K562 (cell line): Measurements from ENCODE around the gene IGF2R. TPM values are rescaled to one million over a fixed set of nuclear protein-coding genes. Genes with fewer than 3 reads are reported as not detected.

Experiments used
- FOXA3 ChIP-seq, 2 experiments: fragments of 450-650 bp in 1 of 2; sonication (generic) in 1 of 2; formaldehyde crosslinking; IDR thresholded peaks in 1 of 2; conservative IDR thresholded peaks in 1 of 2; 2 replicates each; pipeline versions ENCODE4 v1.4.0 to v1.8.0; 2020 to 2022; ENCODE audit warnings: mild to moderate bottlenecking in 2 of 2, missing genetic modification reagents in 1 of 2
- IRF1 ChIP-seq: sonication (generic); formaldehyde crosslinking; IDR thresholded peaks from 2 replicates; pipeline ENCODE4 v1.8.0; 2022; ENCODE audit warnings: missing genetic modification reagents, mild to moderate bottlenecking, borderline replicate concordance
- MAFF ChIP-seq: IDR thresholded peaks from 2 replicates; pipeline ENCODE4 v1.6.1; 2012; ENCODE audit warnings: low read length, improper control_type of control experiment
- NFRKB ChIP-seq: fragments of 450-650 bp; IDR thresholded peaks from 2 replicates; pipeline ENCODE4 v1.6.1; 2016; ENCODE audit warnings: low read depth
- PKNOX1 ChIP-seq: fragments of 450-650 bp; IDR thresholded peaks from 2 replicates; pipeline ENCODE4 v1.6.1; 2016
- ZHX1 ChIP-seq: fragments of 150-350 bp; conservative IDR thresholded peaks from 2 replicates; pipeline ENCODE4 v1.6.1; 2014; ENCODE audit warnings: low read length
- ZNF12 ChIP-seq: sonication (generic); formaldehyde crosslinking; IDR thresholded peaks from 2 replicates; pipeline ENCODE4 v1.4.0; 2020; ENCODE audit warnings: mild to moderate bottlenecking, missing genetic modification reagents
- ZNF232 ChIP-seq: sonication (generic); formaldehyde crosslinking; IDR thresholded peaks from 2 replicates; pipeline ENCODE4 v1.8.0; 2022; ENCODE audit warnings: mild to moderate bottlenecking, missing genetic modification reagents
- ZNF282 ChIP-seq: sonication (generic); formaldehyde crosslinking; IDR thresholded peaks from 2 replicates; pipeline ENCODE4 v1.8.1; 2023; ENCODE audit warnings: missing genetic modification reagents
- ZNF324 ChIP-seq: fragments of 250-450 bp; sonication (Bioruptor Pico); IDR thresholded peaks from 2 replicates; pipeline ENCODE4 v1.4.0; 2020; ENCODE audit warnings: mild to moderate bottlenecking
- ZNF436 ChIP-seq: fragments of 250-450, 450-650 bp; sonication (Bioruptor Pico); formaldehyde crosslinking; IDR thresholded peaks from 2 replicates; pipeline ENCODE4 v1.7.0; 2020; ENCODE audit warnings: mild to moderate bottlenecking
- polyA plus RNA-seq, 8 experiments: library from polyadenylated mRNA; depleted of rRNA in 4 of 8; stranded (reverse) in 5 of 8; unstranded in 3 of 8; fragments of >200 nt; fragmentation: Nextera tagmentation in 2 of 8; fragmentation: Illumina TruSeq in 1 of 8; extraction: Ambion mirVana in 2 of 8; extraction: Trizol in 1 of 8; gene quantifications; 2 replicates each; pipeline versions ENCODE4 v1.2.1 to v1.2.3, GENCODE V29; 2011 to 2014; ENCODE audit warnings: inconsistent platforms in 1 of 8, missing spikeins in 1 of 8
- total RNA-seq, 7 experiments: library from RNA; depleted of rRNA in 6 of 7; stranded (reverse); fragments of >200 nt in 6 of 7; fragmentation: Illumina TruSeq in 2 of 7; extraction: Trizol in 2 of 7; gene quantifications; 2 replicates each; pipeline versions ENCODE4 v1.2.1 to v1.2.3, GENCODE V29; 2011 to 2021; ENCODE audit warnings: low replicate concordance in 1 of 7
- TF ChIP-seq, protein P1 (sequence below): sonication (generic); formaldehyde crosslinking; IDR thresholded peaks from 2 replicates; pipeline ENCODE4 v1.8.0; 2022; ENCODE audit warnings: mild to moderate bottlenecking, missing genetic modification reagents
- TF ChIP-seq, protein P2 (sequence below): sonication (generic); formaldehyde crosslinking; IDR thresholded peaks from 2 replicates; pipeline ENCODE4 v1.8.1; 2023; ENCODE audit warnings: mild to moderate bottlenecking, missing genetic modification reagents
- TF ChIP-seq, protein P3 (sequence below), 3 experiments: fragments of 200-800 bp in 1 of 3; fragments of 250-450 bp in 1 of 3; fragments of 450-650 bp in 1 of 3; sonication (Bioruptor Pico) in 1 of 3; sonication (Bioruptor generic) in 1 of 3; formaldehyde crosslinking in 1 of 3; IDR thresholded peaks; 2 replicates each; pipeline versions ENCODE4 v1.6.1 to v1.8.0; 2016 to 2022; ENCODE audit warnings: mild to moderate bottlenecking in 2 of 3, missing genetic modification characterization in 2 of 3, missing compliant biosample characterization in 1 of 3, moderate library complexity in 1 of 3
- TF ChIP-seq, protein P4 (sequence below): fragments of 450-650 bp; IDR thresholded peaks from 2 replicates; pipeline ENCODE4 v1.6.1; 2017; ENCODE audit warnings: mild to moderate bottlenecking, moderate library complexity

Gene IGF2R
- total and polyA plus RNA-seq, 9 of the 15 experiments (the other 6 are each of a cell fraction or from before 2014, with no cell fraction given) = 3.5 to 92.3 (median 34.5) TPM

DNA sequence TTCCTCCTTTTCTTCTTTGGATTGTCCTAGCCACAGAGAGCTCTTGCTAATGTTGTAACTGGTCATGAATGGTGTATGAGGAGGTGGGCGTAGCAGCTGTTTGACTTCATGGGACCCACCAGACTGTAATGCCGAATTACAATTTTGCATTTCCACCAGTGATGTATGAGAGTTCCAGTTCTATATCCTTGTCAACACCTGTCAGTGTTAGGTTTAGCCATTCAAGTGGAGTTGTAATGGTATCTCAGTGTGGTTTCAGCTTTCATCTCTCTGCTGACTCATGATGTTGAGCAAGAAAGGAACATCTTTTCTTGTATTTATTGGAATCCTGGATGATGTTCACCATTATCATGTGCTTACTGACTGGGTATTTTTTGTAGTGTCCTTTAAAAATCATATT is 5.1 kb downstream of the IGF2R start (continued):
- no peak for TF ChIP-seq ZNF324 (CRISPR knock-in tag)
- TF ChIP-seq PKNOX1 = peak; percentile 90
- TF ChIP-seq, protein P1, sequence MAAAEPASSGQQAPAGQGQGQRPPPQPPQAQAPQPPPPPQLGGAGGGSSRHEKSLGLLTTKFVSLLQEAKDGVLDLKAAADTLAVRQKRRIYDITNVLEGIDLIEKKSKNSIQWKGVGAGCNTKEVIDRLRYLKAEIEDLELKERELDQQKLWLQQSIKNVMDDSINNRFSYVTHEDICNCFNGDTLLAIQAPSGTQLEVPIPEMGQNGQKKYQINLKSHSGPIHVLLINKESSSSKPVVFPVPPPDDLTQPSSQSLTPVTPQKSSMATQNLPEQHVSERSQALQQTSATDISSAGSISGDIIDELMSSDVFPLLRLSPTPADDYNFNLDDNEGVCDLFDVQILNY (CRISPR knock-in tag) = no peak
- TF ChIP-seq MAFF = peak; percentile 95
- TF ChIP-seq ZNF282 (CRISPR knock-in tag) = no peak
- TF ChIP-seq FOXA3 (CRISPR knock-in tag; conservative IDR thresholded peaks at IDR 0.05 in 1 of 2, IDR thresholded peaks at IDR 0.05 in 1 of 2) = no peak
- TF ChIP-seq, protein P2, sequence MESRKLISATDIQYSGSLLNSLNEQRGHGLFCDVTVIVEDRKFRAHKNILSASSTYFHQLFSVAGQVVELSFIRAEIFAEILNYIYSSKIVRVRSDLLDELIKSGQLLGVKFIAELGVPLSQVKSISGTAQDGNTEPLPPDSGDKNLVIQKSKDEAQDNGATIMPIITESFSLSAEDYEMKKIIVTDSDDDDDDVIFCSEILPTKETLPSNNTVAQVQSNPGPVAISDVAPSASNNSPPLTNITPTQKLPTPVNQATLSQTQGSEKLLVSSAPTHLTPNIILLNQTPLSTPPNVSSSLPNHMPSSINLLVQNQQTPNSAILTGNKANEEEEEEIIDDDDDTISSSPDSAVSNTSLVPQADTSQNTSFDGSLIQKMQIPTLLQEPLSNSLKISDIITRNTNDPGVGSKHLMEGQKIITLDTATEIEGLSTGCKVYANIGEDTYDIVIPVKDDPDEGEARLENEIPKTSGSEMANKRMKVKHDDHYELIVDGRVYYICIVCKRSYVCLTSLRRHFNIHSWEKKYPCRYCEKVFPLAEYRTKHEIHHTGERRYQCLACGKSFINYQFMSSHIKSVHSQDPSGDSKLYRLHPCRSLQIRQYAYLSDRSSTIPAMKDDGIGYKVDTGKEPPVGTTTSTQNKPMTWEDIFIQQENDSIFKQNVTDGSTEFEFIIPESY (CRISPR knock-in tag) = no peak
- TF ChIP-seq ZNF232 (CRISPR knock-in tag) = no peak
- TF ChIP-seq ZHX1 = no peak
- TF ChIP-seq, protein P3, sequence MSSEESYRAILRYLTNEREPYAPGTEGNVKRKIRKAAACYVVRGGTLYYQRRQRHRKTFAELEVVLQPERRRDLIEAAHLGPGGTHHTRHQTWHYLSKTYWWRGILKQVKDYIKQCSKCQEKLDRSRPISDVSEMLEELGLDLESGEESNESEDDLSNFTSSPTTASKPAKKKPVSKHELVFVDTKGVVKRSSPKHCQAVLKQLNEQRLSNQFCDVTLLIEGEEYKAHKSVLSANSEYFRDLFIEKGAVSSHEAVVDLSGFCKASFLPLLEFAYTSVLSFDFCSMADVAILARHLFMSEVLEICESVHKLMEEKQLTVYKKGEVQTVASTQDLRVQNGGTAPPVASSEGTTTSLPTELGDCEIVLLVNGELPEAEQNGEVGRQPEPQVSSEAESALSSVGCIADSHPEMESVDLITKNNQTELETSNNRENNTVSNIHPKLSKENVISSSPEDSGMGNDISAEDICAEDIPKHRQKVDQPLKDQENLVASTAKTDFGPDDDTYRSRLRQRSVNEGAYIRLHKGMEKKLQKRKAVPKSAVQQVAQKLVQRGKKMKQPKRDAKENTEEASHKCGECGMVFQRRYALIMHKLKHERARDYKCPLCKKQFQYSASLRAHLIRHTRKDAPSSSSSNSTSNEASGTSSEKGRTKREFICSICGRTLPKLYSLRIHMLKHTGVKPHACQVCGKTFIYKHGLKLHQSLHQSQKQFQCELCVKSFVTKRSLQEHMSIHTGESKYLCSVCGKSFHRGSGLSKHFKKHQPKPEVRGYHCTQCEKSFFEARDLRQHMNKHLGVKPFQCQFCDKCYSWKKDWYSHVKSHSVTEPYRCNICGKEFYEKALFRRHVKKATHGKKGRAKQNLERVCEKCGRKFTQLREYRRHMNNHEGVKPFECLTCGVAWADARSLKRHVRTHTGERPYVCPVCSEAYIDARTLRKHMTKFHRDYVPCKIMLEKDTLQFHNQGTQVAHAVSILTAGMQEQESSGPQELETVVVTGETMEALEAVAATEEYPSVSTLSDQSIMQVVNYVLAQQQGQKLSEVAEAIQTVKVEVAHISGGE (CRISPR knock-in tag; IDR thresholded peaks at IDR 0.05) = no peak
- TF ChIP-seq, protein P4, sequence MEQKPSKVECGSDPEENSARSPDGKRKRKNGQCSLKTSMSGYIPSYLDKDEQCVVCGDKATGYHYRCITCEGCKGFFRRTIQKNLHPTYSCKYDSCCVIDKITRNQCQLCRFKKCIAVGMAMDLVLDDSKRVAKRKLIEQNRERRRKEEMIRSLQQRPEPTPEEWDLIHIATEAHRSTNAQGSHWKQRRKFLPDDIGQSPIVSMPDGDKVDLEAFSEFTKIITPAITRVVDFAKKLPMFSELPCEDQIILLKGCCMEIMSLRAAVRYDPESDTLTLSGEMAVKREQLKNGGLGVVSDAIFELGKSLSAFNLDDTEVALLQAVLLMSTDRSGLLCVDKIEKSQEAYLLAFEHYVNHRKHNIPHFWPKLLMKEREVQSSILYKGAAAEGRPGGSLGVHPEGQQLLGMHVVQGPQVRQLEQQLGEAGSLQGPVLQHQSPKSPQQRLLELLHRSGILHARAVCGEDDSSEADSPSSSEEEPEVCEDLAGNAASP = no peak
- TF ChIP-seq ZNF12 (CRISPR knock-in tag) = no peak
- TF ChIP-seq ZNF436 (CRISPR knock-in tag) = no peak
- no peak for TF ChIP-seq IRF1 (CRISPR knock-in tag)
- no peak for TF ChIP-seq NFRKB
